ENCODE data around the gene TGFB2. TPM values are rescaled to one million over a fixed set of nuclear protein-coding genes. Genes with fewer than 3 reads are reported as not detected.
"Not testable (repeated sequence)": the region's sequence is repeated elsewhere in the genome, so short reads cannot be mapped to it uniquely, and the experiment has no call there.

TGFB2 gene
- total RNA-seq, 1 experiment from 2014 or later: 1.2 TPM

GRCh38 chr1:218314316-218314715, 30.8 kb upstream of the TGFB2 start:
- no peak for DNase-seq (ENCODE audit: low spot score)
- Histone ChIP-seq H3K27ac (ENCODE audit: low read depth, low read length, poor library complexity, severe bottlenecking) (no peak overlapping the region), H3K4me3 (ENCODE audit: low read depth, low read length, poor library complexity, severe bottlenecking) (no peak overlapping the region), H3K9me3 (ENCODE audit: low read depth, low read length, poor library complexity, severe bottlenecking) (no peaks in the 10 kb centered on the region), H3K4me1 (ENCODE audit: insufficient read depth, low read length, poor library complexity, severe bottlenecking) (no peaks in the 10 kb centered on the region), H3K27me3 (replicated peaks; ENCODE audit: insufficient read depth, low read depth, low read length, poor library complexity) (no peaks in the 10 kb centered on the region), H3K36me3 (ENCODE audit: insufficient read depth, low read length, poor library complexity, severe bottlenecking) (no peaks in the 10 kb centered on the region)
- no peak for TF ChIP-seq CTCF (conservative IDR thresholded peaks at IDR 0.05; ENCODE audit: low read depth, low read length)
- no peak for TF ChIP-seq EZH2 (IDR thresholded peaks at IDR 0.05; ENCODE audit: borderline replicate concordance, low read depth, low read length, poor library complexity, severe bottlenecking)
- POLR2A ChIA-PET (ENCODE audit: low non-redundant PET): no interaction called here
- CTCF ChIA-PET: no interaction called here
- intact Hi-C loops (cut with micrococcal nuclease; ENCODE audit: unreplicated experiment): no loop called here
- no TSS peak for BruUV-seq (replicated peaks)

GRCh38 chr1:218315638-218316037, 29.5 kb upstream of the TGFB2 start:
- H3K27me3 ChIP-seq (replicated peaks; ENCODE audit: insufficient read depth, low read depth, low read length, poor library complexity): no peaks in the 10 kb centered on the region
- no peaks in the 10 kb centered on the region for H3K9me3 ChIP-seq (ENCODE audit: low read depth, low read length, poor library complexity, severe bottlenecking)
- TF ChIP-seq CTCF (conservative IDR thresholded peaks at IDR 0.05; ENCODE audit: low read depth, low read length): no peak
- no peak for TF ChIP-seq EZH2 (IDR thresholded peaks at IDR 0.05; ENCODE audit: borderline replicate concordance, low read depth, low read length, poor library complexity, severe bottlenecking)
- ChIA-PET POLR2A (ENCODE audit: low non-redundant PET) (no interaction called here), CTCF (no interaction called here)
- BruUV-seq (replicated peaks): no TSS peak
- intact Hi-C loops (cut with micrococcal nuclease; ENCODE audit: unreplicated experiment): no loop called here
- no peaks in the 10 kb centered on the region for H3K4me1 ChIP-seq (ENCODE audit: insufficient read depth, low read length, poor library complexity, severe bottlenecking)
- H3K27ac ChIP-seq (ENCODE audit: low read depth, low read length, poor library complexity, severe bottlenecking): no peak overlapping the region
- DNase-seq (ENCODE audit: low spot score): no peak
- H3K4me3 ChIP-seq (ENCODE audit: low read depth, low read length, poor library complexity, severe bottlenecking): no peak overlapping the region
- no peaks in the 10 kb centered on the region for H3K36me3 ChIP-seq (ENCODE audit: insufficient read depth, low read length, poor library complexity, severe bottlenecking)

GRCh38 chr1:218317061-218317460, 28.1 kb upstream of the TGFB2 start:
- H3K4me1 ChIP-seq (ENCODE audit: insufficient read depth, low read length, poor library complexity, severe bottlenecking): no peaks in the 10 kb centered on the region
- CTCF ChIA-PET: no interaction called here
- no peak for DNase-seq (ENCODE audit: low spot score)
- TF ChIP-seq CTCF (conservative IDR thresholded peaks at IDR 0.05; ENCODE audit: low read depth, low read length): no peak
- TF ChIP-seq EZH2 (IDR thresholded peaks at IDR 0.05; ENCODE audit: borderline replicate concordance, low read depth, low read length, poor library complexity, severe bottlenecking): no peak
- no peaks in the 10 kb centered on the region for H3K9me3 ChIP-seq (ENCODE audit: low read depth, low read length, poor library complexity, severe bottlenecking)
- POLR2A ChIA-PET (ENCODE audit: low non-redundant PET): no interaction called here
- no peaks in the 10 kb centered on the region for H3K27me3 ChIP-seq (replicated peaks; ENCODE audit: insufficient read depth, low read depth, low read length, poor library complexity)
- H3K4me3 ChIP-seq (ENCODE audit: low read depth, low read length, poor library complexity, severe bottlenecking): no peak overlapping the region
- intact Hi-C loops (cut with micrococcal nuclease; ENCODE audit: unreplicated experiment): no loop called here
- H3K36me3 ChIP-seq (ENCODE audit: insufficient read depth, low read length, poor library complexity, severe bottlenecking): no peaks in the 10 kb centered on the region
- BruUV-seq (replicated peaks): no TSS peak
- H3K27ac ChIP-seq (ENCODE audit: low read depth, low read length, poor library complexity, severe bottlenecking): no peak overlapping the region

GRCh38 chr1:218320182-218320581, 25.0 kb upstream of the TGFB2 start:
- H3K4me1 ChIP-seq (ENCODE audit: insufficient read depth, low read length, poor library complexity, severe bottlenecking); BruUV-seq (replicated peaks); H3K4me3 ChIP-seq (ENCODE audit: low read depth, low read length, poor library complexity, severe bottlenecking); POLR2A ChIA-PET (ENCODE audit: low non-redundant PET); H3K36me3 ChIP-seq (ENCODE audit: insufficient read depth, low read length, poor library complexity, severe bottlenecking); H3K9me3 ChIP-seq (ENCODE audit: low read depth, low read length, poor library complexity, severe bottlenecking); H3K27ac ChIP-seq (ENCODE audit: low read depth, low read length, poor library complexity, severe bottlenecking); CTCF ChIA-PET; intact Hi-C loops (cut with micrococcal nuclease; ENCODE audit: unreplicated experiment); DNase-seq (ENCODE audit: low spot score); H3K27me3 ChIP-seq (replicated peaks; ENCODE audit: insufficient read depth, low read depth, low read length, poor library complexity): not testable (repeated sequence)

All from A673 (cell line).